GM12801 (cell line): ENCODE data around the gene HP.

Source experiments
- TF ChIP-seq, protein P1 (sequence below): IDR thresholded peaks from one replicate; pipeline ENCODE4 v1.5.1; 2011; ENCODE audit warnings: control low read depth; ENCODE audit not compliant: insufficient read length; ENCODE audit errors: extremely low read depth

The HP gene

DNA sequence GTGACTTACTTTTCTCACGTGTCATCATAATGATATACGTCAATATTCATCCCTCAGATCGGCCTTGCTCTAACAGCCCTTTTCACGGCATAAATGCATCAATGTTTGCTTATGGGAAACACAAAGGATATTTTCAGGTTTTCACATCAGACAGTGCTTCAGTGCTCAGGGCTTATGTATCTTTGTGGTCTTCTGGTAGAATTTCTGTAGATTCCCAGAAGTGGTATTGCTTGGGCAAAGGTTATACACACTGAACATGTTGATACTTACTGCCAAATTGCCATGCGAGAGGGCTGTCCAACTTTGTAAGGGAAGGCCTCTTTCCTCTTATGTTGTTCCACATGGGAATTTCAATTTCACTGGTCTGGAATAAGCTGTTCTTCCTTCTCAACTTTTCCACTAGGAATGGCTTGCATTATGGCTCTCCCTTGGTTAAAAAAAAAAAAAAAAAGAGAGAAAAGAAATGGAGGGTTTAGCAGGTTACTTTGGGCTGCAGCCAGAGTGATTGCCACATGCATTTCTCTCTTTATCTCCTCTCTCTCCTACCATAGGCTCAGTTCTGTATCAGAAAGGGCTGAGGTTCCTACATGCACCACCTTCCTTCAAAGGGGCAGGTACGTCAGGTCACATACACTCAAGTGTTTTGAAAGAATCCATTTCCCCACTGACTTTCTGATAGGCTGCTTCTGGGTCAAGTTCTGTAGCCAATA lies 26.5 kb upstream of the HP start:
- TF ChIP-seq, protein P1, sequence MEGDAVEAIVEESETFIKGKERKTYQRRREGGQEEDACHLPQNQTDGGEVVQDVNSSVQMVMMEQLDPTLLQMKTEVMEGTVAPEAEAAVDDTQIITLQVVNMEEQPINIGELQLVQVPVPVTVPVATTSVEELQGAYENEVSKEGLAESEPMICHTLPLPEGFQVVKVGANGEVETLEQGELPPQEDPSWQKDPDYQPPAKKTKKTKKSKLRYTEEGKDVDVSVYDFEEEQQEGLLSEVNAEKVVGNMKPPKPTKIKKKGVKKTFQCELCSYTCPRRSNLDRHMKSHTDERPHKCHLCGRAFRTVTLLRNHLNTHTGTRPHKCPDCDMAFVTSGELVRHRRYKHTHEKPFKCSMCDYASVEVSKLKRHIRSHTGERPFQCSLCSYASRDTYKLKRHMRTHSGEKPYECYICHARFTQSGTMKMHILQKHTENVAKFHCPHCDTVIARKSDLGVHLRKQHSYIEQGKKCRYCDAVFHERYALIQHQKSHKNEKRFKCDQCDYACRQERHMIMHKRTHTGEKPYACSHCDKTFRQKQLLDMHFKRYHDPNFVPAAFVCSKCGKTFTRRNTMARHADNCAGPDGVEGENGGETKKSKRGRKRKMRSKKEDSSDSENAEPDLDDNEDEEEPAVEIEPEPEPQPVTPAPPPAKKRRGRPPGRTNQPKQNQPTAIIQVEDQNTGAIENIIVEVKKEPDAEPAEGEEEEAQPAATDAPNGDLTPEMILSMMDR = no peak

DNA sequence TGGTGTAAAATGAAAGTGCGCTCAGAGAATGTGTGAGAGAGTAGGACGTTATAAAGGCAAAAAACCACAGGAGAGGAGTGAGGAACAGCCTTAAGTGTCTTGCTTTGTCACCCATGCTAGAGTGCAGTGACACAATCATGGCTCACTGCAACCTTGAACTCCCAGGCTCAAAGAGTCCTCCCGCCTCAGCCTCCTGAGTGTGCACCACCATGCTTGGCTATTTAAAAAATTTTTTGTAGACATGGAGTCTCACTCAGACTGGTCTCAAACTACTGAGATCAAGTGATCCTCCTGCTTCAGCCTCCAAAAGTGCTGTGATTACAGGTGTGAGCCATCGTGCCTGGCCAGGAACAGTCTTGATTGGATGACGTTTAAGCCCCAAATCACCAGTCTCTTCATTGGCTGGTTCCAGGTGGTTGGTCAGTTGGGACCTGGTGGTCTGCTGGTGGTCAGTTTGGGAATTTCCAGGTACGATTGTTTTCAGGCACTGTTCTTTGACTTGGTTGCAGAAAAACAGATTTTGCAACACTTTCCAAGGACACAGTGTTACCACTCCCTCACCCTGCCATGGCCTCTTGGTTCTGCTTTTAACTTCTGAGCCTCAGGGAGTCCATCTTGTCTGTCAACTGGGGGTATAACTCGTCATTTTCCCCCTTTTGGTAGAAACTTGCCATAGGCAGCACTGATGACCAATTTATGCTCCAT lies 24.6 kb upstream of the HP start:
- TF ChIP-seq, protein P1 = no peak

DNA sequence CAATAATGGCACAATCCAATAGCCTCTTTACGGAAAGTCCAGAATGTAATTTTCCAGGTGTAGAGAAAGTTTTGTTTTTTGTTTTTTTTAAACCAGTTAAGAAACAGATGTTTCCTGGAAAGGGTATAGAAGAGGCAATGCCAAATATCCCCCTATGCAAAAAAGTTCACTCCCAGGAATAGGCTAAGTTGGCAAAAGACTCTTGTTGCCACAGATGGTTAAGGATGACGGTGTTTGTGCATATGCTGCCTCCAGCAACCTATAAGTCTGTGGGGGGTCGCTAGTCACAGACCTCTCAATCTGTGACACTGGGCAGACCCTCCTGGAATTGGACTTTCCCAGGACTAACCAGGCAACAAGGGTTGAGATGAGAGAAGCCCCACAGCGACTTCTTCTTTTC lies 20.9 kb upstream of the HP start:
- TF ChIP-seq, protein P1 = no peak

DNA sequence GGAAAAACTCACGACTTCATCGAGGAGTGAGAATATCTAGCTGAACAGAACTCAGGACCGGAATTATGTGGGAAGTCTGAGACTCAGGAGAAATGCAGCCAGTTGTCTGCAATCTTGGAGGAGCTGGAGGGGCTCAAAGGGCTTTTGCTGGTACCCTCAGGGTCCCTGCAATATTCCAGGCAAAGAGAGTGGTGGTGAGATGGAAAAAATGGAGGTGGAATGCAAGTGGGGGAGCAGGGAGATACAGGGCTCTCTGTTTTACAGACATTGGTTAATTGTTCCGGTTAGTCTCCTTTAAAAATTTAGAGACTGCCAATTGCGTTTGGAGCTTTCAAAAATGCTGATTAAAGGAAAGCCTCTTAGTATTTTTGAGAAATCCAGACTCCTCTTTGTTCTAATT lies 18.2 kb upstream of the HP start:
- TF ChIP-seq, protein P1 = no peak

DNA sequence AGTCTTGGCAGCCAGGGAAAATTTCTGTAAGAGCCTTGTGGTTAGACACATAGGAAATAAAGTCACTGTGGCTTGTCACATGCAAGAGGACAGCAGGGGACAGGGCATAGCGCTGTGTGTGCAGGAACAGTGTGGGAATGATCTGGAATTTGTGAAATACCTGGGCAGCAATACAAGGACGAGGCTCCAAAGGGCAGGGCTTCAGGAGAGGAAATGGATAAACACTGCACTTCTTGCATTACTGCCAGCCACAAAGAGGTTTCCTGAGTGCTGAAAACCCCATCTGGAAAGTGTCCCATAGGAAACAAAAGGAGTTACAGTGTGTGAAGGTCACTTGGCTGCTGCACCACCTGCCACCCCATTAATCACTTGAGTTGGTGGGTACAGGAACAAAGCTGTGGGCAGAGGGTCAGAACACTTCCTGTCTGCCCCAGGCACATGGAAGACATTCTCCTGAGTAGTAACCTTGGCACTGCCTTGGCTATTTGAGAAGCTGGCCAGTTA lies 12.1 kb upstream of the HP start:
- TF ChIP-seq, protein P1 = no peak

DNA sequence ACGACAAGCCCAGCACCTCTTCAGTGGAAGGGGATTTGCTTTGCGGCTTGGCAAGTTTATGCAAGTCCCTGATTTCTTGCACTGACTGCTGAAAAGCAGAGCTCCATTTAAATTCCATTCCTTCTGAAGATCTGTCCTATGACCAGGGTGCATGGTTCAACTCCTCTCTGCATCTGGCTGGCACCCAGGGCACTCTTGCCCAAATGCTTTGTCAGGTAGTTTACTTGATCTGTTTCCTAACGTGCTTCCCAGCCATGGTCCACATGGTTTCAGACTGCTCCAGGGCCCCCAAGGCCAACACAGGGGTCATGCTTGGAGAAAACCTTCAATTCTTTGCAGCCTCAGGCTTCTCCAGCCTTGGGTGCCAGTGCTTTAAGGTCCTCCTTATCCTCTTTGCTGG lies 11.2 kb upstream of the HP start:
- TF ChIP-seq, protein P1 = no peak

DNA sequence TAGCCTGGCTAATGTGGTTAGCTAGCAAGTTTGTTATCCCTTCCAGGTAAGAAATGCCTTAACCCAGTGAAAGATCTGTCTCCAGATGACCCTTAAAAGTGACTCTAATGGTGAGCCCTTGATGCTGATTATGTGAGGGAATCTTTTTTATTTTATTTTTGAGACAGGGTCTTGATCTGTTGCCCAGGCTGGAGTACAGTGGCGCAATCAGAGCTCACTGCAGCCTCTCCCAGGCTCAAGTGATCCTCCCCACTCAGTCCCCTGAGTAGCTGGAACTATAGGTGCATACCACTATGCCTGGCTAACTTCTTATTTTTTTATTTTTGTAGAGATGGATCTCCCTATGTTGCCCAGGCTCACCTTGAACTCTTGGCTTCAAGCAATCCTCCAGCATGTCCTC lies 10.8 kb upstream of the HP start:
- TF ChIP-seq, protein P1 = no peak
